Activated T-cell treated with anti-CD3 and anti-CD28 coated beads for 48 hours (primary cell): ENCODE measurements around the gene JMJD1C.
"Not testable (repeated sequence)": the region's sequence is repeated elsewhere in the genome, so short reads cannot be mapped to it uniquely, and the experiment has no call there.

Experiments used
- DNase-seq: peaks from one replicate; pipeline ENCODE4 v3.0.0-alpha.2; 2020; ENCODE audit warnings: low read depth

The JMJD1C gene

GRCh38 chr10:63409465-63410027 is 56.2 kb downstream of the JMJD1C start:
- DNase-seq, result no peak

- no peak for DNase-seq
Observed at GRCh38 chr10:63407136-63407662, 58.6 kb downstream of the JMJD1C start.

- no peak for DNase-seq
Observed at GRCh38 chr10:63396133-63396761, 69.5 kb downstream of the JMJD1C start.

- DNase-seq, result no peak
Observed at GRCh38 chr10:63393050-63393449, 72.7 kb downstream of the JMJD1C start.

GRCh38 chr10:63392224-63392623 is 73.6 kb downstream of the JMJD1C start:
- no peak for DNase-seq

GRCh38 chr10:63391812-63392211 is 74.0 kb downstream of the JMJD1C start:
- DNase-seq, result no peak

GRCh38 chr10:63390521-63390920 is 75.3 kb downstream of the JMJD1C start:
- DNase-seq, result no peak

GRCh38 chr10:63388421-63389031 is 77.3 kb downstream of the JMJD1C start:
- no peak for DNase-seq

GRCh38 chr10:63385254-63385653 is 80.5 kb downstream of the JMJD1C start:
- no peak for DNase-seq

- no peak for DNase-seq
Observed at GRCh38 chr10:63384675-63385074, 81.1 kb downstream of the JMJD1C start.

GRCh38 chr10:63384001-63384400 is 81.8 kb downstream of the JMJD1C start:
- DNase-seq, result no peak

- DNase-seq, result no peak
Observed at GRCh38 chr10:63383141-63383540, 82.6 kb downstream of the JMJD1C start.

GRCh38 chr10:63382066-63382465 is 83.7 kb downstream of the JMJD1C start:
- DNase-seq, result no peak

GRCh38 chr10:63377305-63377661 is 88.5 kb downstream of the JMJD1C start:
- DNase-seq, result not testable (repeated sequence)

GRCh38 chr10:63376560-63377304 is 89.0 kb downstream of the JMJD1C start:
- no peak for DNase-seq

GRCh38 chr10:63375859-63376258 is 89.9 kb downstream of the JMJD1C start:
- DNase-seq, result no peak

GRCh38 chr10:63375458-63375857 is 90.3 kb downstream of the JMJD1C start:
- no peak for DNase-seq

GRCh38 chr10:63374991-63375390 is 90.8 kb downstream of the JMJD1C start:
- no peak for DNase-seq

GRCh38 chr10:63373176-63373575 is 92.6 kb downstream of the JMJD1C start:
- DNase-seq, result no peak

GRCh38 chr10:63369711-63370110 is 96.1 kb downstream of the JMJD1C start:
- no peak for DNase-seq

- DNase-seq, result no peak
Observed at GRCh38 chr10:63368365-63368764, 97.4 kb downstream of the JMJD1C start.

- DNase-seq, result no peak
Observed at GRCh38 chr10:63366933-63367332, 98.8 kb downstream of the JMJD1C start.
